ENCODE data around the gene ZBED5.

Gene ZBED5

DNA sequence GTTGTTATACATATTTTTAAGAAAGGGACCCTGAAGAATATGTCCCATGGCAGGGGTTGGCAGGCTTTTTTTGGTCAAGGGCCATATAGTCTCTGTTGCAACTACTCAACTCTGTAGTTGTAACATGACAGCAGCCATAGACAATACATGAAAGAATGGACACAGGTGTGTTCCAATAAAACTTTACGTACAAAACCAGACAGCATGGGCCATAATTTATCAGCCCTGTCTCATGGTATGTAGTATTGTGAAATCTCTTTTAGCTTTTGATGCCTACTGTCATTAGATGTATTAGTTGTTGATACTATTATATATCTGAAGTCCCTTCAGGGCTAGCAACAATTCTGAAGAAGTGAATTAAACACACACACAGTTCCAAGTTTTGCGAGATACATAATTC is 2.6 kb downstream of the ZBED5 start:
- FAIRE-seq (no peak), DNase-seq (ENCODE audit: insufficient read length, low spot score) (no peak)
- TF ChIP-seq, protein P1, sequence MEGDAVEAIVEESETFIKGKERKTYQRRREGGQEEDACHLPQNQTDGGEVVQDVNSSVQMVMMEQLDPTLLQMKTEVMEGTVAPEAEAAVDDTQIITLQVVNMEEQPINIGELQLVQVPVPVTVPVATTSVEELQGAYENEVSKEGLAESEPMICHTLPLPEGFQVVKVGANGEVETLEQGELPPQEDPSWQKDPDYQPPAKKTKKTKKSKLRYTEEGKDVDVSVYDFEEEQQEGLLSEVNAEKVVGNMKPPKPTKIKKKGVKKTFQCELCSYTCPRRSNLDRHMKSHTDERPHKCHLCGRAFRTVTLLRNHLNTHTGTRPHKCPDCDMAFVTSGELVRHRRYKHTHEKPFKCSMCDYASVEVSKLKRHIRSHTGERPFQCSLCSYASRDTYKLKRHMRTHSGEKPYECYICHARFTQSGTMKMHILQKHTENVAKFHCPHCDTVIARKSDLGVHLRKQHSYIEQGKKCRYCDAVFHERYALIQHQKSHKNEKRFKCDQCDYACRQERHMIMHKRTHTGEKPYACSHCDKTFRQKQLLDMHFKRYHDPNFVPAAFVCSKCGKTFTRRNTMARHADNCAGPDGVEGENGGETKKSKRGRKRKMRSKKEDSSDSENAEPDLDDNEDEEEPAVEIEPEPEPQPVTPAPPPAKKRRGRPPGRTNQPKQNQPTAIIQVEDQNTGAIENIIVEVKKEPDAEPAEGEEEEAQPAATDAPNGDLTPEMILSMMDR (IDR thresholded peaks at IDR 0.05; ENCODE audit: insufficient read depth, missing control alignments): no peak

DNA sequence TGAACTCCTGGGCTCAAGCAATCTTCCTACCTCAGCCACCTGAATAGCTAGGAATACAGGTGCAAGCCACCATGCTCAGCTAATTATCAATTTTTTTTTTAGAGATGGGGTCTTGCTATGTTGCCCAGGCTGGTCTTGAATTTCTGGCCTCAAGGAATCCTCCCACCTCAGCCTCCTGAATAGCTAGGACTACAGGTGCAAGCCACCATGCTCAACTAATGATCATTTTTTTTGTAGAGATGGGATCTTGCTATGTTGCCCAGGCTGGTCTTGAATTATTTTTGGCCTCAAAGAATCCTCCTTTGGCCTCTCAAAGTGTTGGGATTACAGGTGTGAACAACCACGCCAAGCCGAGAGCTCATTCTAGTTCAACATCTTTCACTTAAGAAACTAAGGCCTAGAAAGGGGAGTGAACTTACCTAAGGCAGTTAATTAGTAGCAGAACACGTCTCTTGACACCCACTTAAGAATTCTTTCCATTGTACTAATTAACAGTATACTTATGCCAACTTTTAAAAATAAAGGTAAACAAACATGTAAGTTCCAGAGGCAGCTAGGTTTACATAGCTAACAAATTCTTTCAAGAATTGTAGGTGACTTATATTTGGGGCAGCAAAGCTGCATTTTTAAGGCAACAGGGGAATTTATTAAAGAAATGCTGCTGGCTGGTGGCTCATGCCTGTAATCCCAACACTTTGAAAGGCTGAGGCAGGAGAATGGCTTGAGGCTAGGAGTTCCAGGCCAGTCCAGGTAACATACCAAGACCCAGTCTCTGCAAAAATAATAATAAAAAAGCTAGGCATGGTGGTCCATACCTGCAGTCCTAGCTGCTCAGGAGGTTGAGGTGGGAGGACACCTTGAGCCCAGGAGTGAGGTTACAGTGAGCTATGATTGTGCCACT is 9.6 kb downstream of the ZBED5 start:
- DNase-seq (ENCODE audit: insufficient read length, low spot score) (no peak), FAIRE-seq (no peak)
- TF ChIP-seq, protein P1 (IDR thresholded peaks at IDR 0.05; ENCODE audit: insufficient read depth, missing control alignments): no peak

DNA sequence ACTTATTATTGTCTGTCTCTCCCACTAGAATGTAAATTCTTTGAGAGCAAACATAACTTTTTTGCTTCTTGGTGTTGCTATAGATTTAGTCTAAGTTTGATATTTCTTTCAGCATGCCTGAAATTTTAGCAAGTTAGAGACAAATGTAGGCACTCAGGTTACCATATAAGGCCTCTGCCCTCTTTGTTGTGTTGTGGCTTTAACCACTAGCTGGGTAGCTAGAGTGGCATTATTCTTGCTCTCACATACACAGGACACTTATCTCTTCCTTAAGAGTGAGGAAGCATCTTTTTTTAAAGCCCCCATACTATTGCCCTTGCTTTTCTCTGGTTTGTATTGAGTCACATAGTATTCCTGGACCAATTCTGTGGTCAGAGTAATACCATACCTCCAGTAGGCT is 11.2 kb downstream of the ZBED5 start:
- TF ChIP-seq, protein P1 (IDR thresholded peaks at IDR 0.05; ENCODE audit: insufficient read depth, missing control alignments): no peak
- no peak for FAIRE-seq
- no peak for DNase-seq (ENCODE audit: insufficient read length, low spot score)

DNA sequence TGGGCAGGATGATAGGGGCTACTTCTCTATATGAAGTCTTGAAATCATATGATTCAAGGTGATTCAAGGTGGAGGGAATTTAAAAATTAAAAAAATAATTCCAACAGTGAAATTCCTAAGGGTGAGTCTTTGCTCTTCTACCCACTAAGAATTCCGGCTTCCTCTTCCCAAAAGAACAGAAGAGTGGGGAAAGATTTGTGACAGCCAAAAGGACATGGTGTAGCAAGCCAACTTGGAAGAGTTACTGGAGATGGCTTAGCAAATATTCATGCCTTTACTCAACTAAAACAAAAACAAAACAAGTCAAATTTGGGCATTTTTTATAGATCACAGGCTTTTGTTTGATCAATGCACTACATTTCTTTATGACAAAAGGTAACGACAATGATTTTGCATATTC is 12.3 kb downstream of the ZBED5 start:
- TF ChIP-seq, protein P1 (IDR thresholded peaks at IDR 0.05; ENCODE audit: insufficient read depth, missing control alignments): no peak
- DNase-seq (ENCODE audit: insufficient read length, low spot score) (no peak), FAIRE-seq (no peak)

DNA sequence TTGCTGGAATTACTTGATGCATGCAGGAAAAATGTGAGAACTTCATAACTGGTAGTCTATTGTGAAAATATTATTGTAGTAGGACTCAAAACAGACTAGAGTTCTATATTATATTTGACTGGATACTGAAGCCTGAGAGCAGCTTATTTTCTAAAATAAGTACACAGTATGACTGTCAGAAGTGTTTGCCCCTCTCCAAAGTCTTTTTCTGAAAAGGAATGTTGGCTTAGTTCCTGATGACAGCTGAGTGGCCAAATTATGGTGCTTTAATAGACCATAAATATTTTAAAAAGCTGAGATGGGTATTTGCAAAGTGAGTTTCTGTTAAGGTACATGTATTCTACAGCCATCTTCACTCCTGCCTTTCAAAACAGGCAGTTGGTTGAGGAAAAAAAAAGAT is 13.1 kb downstream of the ZBED5 start:
- no peak for DNase-seq (ENCODE audit: insufficient read length, low spot score)
- FAIRE-seq: no peak
- TF ChIP-seq, protein P1 (IDR thresholded peaks at IDR 0.05; ENCODE audit: insufficient read depth, missing control alignments): no peak

DNA sequence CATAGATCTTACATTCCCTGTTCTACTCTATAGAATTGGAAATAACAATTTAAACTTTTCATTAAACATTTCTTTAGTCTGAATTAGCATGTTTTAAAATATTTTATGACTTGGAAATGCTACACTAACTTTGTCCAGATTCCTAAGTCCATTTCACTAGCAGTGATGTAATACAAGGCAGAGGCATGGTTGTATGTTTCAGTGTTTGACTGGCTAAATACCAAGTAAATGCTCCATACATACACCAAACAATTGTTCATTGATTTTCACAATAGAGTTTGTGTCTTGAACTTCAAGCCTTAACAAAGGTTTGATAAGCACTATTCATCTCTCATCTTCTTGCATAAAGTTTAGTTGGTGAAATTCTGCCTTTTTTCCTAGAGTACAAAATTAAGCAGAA is 13.5 kb downstream of the ZBED5 start:
- TF ChIP-seq, protein P1 (IDR thresholded peaks at IDR 0.05; ENCODE audit: insufficient read depth, missing control alignments): no peak
- FAIRE-seq (no peak), DNase-seq (ENCODE audit: insufficient read length, low spot score) (no peak)

DNA sequence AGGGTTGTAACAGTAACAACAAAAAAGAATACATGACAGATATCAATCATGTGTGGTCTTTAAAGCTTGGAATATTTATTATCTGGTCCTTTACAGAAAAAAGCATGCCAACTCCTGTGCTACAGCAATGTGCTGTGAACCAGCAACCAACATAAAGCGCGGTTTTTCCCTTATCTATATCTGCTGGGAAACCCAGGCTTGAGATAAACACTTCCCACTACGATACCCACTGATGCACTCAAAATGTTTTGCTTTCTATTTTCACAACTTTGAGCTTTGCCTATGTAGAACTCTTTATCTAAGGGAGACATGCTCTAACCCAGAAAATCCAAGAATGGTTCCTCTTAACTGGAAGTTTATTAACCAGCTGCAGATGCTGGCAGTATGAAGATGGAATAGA is 19.0 kb downstream of the ZBED5 start:
- TF ChIP-seq, protein P1 (IDR thresholded peaks at IDR 0.05; ENCODE audit: insufficient read depth, missing control alignments): no peak
- DNase-seq (ENCODE audit: insufficient read length, low spot score) (no peak), FAIRE-seq (no peak)

Data from D721Med (cell line).